ENCODE results near the gene PDCD10. TPM values are rescaled to one million over a fixed set of nuclear protein-coding genes. Genes with fewer than 3 reads are reported as not detected.
A peak's percentile ranks its signal among the peaks of the same experiment; 100 is the strongest.

The PDCD10 gene
- total and polyA plus RNA-seq, 7 experiments from 2014 or later: 31.5 to 85.0 (median 47.1) TPM

GRCh38 chr3:167684388-167684993, 50.2 kb downstream of the PDCD10 start:
- no peak overlapping the region for H3K4me3 Mint-ChIP-seq
- Histone ChIP-seq H3K4me1 (ENCODE audit: control insufficient read depth in 2 of 2, insufficient read depth in 2 of 2, low read length in 2 of 2) (no peaks in the 10 kb centered on the region), H3K27ac (ENCODE audit: low read depth, low read length) (no peak overlapping the region), H3K27me3 (ENCODE audit: control insufficient read depth in 2 of 2, insufficient read depth in 2 of 2, low read length in 2 of 2) (no peaks in the 10 kb centered on the region), H3K36me3 (ENCODE audit: control insufficient read depth in 2 of 3, insufficient read depth in 3 of 3, low read length in 3 of 3) (peaks cover 5 to 24% (median 8%) of the 10 kb centered on the region in 3 experiments), H3K9me3 (ENCODE audit: control insufficient read depth in 2 of 3, low read length in 3 of 3) (no peaks in the 10 kb centered on the region), H3K4me3 (ENCODE audit: low read length) (no peak overlapping the region)
- no peaks in the 10 kb centered on the region for H3K9me3 Mint-ChIP-seq
- H3K36me3 Mint-ChIP-seq: peaks cover 11 to 42% (median 21%) of the 10 kb centered on the region in 5 donors
- ChIA-PET CTCF (interaction anchor here (0.7 to 2.6 kb wide), 7 partner anchors 10 to 95 kb away, joined by 3 to 17 read pairs (median 3); no protein-coding TSS in a partner anchor), POLR2A (no interaction called here)
- intact Hi-C loops (cut with micrococcal nuclease): loop anchor here (1.0 to 10.0 kb wide), 6 partner anchors 9 to 304 kb away; partner anchors contain the start of genes ZBBX (in 2 of the 2), PDCD10 (in 1 of the 2) and SERPINI1 (in 1 of the 2)
- no peak overlapping the region for H3K27ac Mint-ChIP-seq
- DNase-seq: peak in 8 of 9 donors; percentile 25 to 64 (median 52)
- ATAC-seq: peak; percentile 85
- H3K4me1 Mint-ChIP-seq: peaks cover 0 to 3% (median 0%) of the 10 kb centered on the region in 7 donors
- H3K27me3 Mint-ChIP-seq: no peaks in the 10 kb centered on the region

- H3K36me3 Mint-ChIP-seq: peaks cover 26 to 76% (median 70%) of the 10 kb centered on the region in 5 donors
These were observed 55.2 kb downstream of the PDCD10 start for GRCh38 chr3:167679526-167679925.

GRCh38 chr3:167675848-167676247, 58.8 kb downstream of the PDCD10 start:
- H3K27ac Mint-ChIP-seq: no peak overlapping the region
- Histone ChIP-seq H3K36me3 (ENCODE audit: control insufficient read depth in 2 of 3, insufficient read depth in 3 of 3, low read length in 3 of 3) (peaks cover 6 to 34% (median 7%) of the 10 kb centered on the region in 3 experiments), H3K4me3 (ENCODE audit: low read length) (no peak overlapping the region), H3K4me1 (ENCODE audit: control insufficient read depth in 2 of 2, insufficient read depth in 2 of 2, low read length in 2 of 2) (no peaks in the 10 kb centered on the region), H3K9me3 (ENCODE audit: control insufficient read depth in 2 of 3, low read length in 3 of 3) (peaks cover 0 to 13% (median 0%) of the 10 kb centered on the region in 3 experiments), H3K27me3 (ENCODE audit: control insufficient read depth in 2 of 2, insufficient read depth in 2 of 2, low read length in 2 of 2) (no peaks in the 10 kb centered on the region), H3K27ac (ENCODE audit: low read depth, low read length) (no peak overlapping the region)
- POLR2A ChIA-PET: no interaction called here
- ATAC-seq (no peak), DNase-seq (no peak)
- intact Hi-C loops (cut with micrococcal nuclease): no loop called here
- H3K27me3 Mint-ChIP-seq: no peaks in the 10 kb centered on the region
- no peak overlapping the region for H3K4me3 Mint-ChIP-seq
- CTCF ChIA-PET: no interaction called here
- no peaks in the 10 kb centered on the region for H3K4me1 Mint-ChIP-seq
- peaks cover 30 to 86% (median 85%) of the 10 kb centered on the region in 5 donors for H3K36me3 Mint-ChIP-seq
- peaks cover 5 to 49% (median 21%) of the 10 kb centered on the region in 11 donors for H3K9me3 Mint-ChIP-seq

More at GRCh38 chr3:167679526-167679925, 55.2 kb downstream of the PDCD10 start:
- intact Hi-C loops (cut with micrococcal nuclease): no loop called here
- no peak overlapping the region for H3K27ac ChIP-seq (ENCODE audit: low read depth, low read length)
- peaks cover 0 to 7% (median 0%) of the 10 kb centered on the region in 3 experiments for H3K9me3 ChIP-seq (ENCODE audit: control insufficient read depth in 2 of 3, low read length in 3 of 3)
- Mint-ChIP-seq H3K27ac (no peak overlapping the region), H3K4me3 (no peak overlapping the region), H3K9me3 (peaks cover 0 to 30% (median 20%) of the 10 kb centered on the region in 11 donors), H3K4me1 (peaks cover 0 to 2% (median 0%) of the 10 kb centered on the region in 7 donors), H3K27me3 (no peaks in the 10 kb centered on the region)
- H3K4me1 ChIP-seq (ENCODE audit: control insufficient read depth in 2 of 2, insufficient read depth in 2 of 2, low read length in 2 of 2): no peaks in the 10 kb centered on the region
- ATAC-seq (no peak), DNase-seq (no peak)
- H3K27me3 ChIP-seq (ENCODE audit: control insufficient read depth in 2 of 2, insufficient read depth in 2 of 2, low read length in 2 of 2): no peaks in the 10 kb centered on the region
- no peak overlapping the region for H3K4me3 ChIP-seq (ENCODE audit: low read length)
- ChIA-PET CTCF (no interaction called here), POLR2A (no interaction called here)
- peaks cover 11 to 35% (median 13%) of the 10 kb centered on the region in 3 experiments for H3K36me3 ChIP-seq (ENCODE audit: control insufficient read depth in 2 of 3, insufficient read depth in 3 of 3, low read length in 3 of 3)

DNA sequence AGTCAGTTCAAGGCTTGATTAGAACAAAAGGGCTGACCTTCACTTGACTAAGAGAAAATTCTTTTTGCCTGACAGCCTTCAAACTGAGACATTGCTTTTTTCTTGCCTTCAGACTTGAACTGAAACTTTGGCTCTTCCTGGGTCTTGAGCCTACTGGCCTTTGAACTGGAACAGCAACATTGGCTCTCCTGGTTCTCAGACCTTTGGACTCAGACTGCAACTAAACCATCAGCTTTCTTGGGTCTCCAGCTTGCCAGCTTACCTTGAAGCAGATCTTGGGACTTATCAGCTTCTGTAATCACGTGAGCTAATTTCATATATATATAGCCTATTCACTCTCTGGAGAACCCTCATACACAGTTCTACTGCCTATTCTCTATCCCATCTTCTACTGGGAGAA, 61.5 kb downstream of the PDCD10 start:
- POLR2A ChIA-PET: no interaction called here
- Histone ChIP-seq H3K27me3 (ENCODE audit: control insufficient read depth in 2 of 2, insufficient read depth in 2 of 2, low read length in 2 of 2) (no peaks in the 10 kb centered on the region), H3K27ac (ENCODE audit: low read depth, low read length) (no peak overlapping the region), H3K9me3 (ENCODE audit: control insufficient read depth in 2 of 3, low read length in 3 of 3) (peaks cover 0 to 13% (median 0%) of the 10 kb centered on the region in 3 experiments), H3K4me3 (ENCODE audit: low read length) (no peak overlapping the region), H3K36me3 (ENCODE audit: control insufficient read depth in 2 of 3, insufficient read depth in 3 of 3, low read length in 3 of 3) (peaks cover 6 to 31% (median 6%) of the 10 kb centered on the region in 3 experiments), H3K4me1 (ENCODE audit: control insufficient read depth in 2 of 2, insufficient read depth in 2 of 2, low read length in 2 of 2) (no peaks in the 10 kb centered on the region)
- no peaks in the 10 kb centered on the region for H3K27me3 Mint-ChIP-seq
- peaks cover 5 to 49% (median 21%) of the 10 kb centered on the region in 11 donors for H3K9me3 Mint-ChIP-seq
- ATAC-seq: no peak
- no peak overlapping the region for H3K4me3 Mint-ChIP-seq
- peak overlapping the region in 1 of 9 donors; percentile 12 for H3K27ac Mint-ChIP-seq
- H3K36me3 Mint-ChIP-seq: peaks cover 25 to 69% (median 61%) of the 10 kb centered on the region in 5 donors
- intact Hi-C loops (cut with micrococcal nuclease): no loop called here
- CTCF ChIA-PET: no interaction called here
- no peaks in the 10 kb centered on the region for H3K4me1 Mint-ChIP-seq
- DNase-seq: no peak

- CTCF ChIA-PET: no interaction called here
- intact Hi-C loops (cut with micrococcal nuclease): no loop called here
- H3K27ac Mint-ChIP-seq: peak overlapping the region in 1 of 9 donors; percentile 72
These were observed 62.7 kb downstream of the PDCD10 start for GRCh38 chr3:167671878-167672427.

DNA sequence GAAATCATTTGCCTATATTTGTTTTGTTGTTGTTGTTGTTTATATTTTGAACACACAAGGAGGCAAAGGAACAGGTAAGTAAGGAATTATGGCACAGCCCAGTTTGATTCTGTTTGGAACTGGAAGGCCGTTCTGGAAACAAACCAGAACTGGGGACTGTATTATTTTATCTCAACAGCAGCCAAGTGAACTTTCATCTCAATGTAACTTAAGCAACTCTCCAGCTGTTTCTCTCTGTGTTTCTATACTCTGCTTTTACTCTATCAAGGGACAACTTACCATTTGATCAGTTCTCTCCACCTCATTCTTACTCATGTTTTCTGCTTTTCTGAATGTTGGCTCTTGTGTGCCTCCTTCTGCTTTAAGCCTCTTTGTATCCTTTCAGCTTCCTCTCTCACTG, 65.0 kb downstream of the PDCD10 start:
- ChIA-PET POLR2A (no interaction called here), CTCF (no interaction called here)
- no peaks in the 10 kb centered on the region for H3K27me3 Mint-ChIP-seq
- no peak overlapping the region for H3K4me3 Mint-ChIP-seq
- peaks cover 0 to 15% (median under 1%) of the 10 kb centered on the region in 3 experiments for H3K36me3 ChIP-seq (ENCODE audit: control insufficient read depth in 2 of 3, insufficient read depth in 3 of 3, low read length in 3 of 3)
- peaks cover 9 to 34% (median 29%) of the 10 kb centered on the region in 5 donors for H3K36me3 Mint-ChIP-seq
- no peaks in the 10 kb centered on the region for H3K27me3 ChIP-seq (ENCODE audit: control insufficient read depth in 2 of 2, insufficient read depth in 2 of 2, low read length in 2 of 2)
- H3K4me1 Mint-ChIP-seq: no peaks in the 10 kb centered on the region
- ATAC-seq (no peak), DNase-seq (no peak)
- peaks cover 0 to 6% (median 0%) of the 10 kb centered on the region in 3 experiments for H3K9me3 ChIP-seq (ENCODE audit: control insufficient read depth in 2 of 3, low read length in 3 of 3)
- intact Hi-C loops (cut with micrococcal nuclease): no loop called here
- H3K27ac Mint-ChIP-seq: peak overlapping the region in 2 of 9 donors; percentile 1 to 47
- H3K4me3 ChIP-seq (ENCODE audit: low read length): no peak overlapping the region
- no peaks in the 10 kb centered on the region for H3K4me1 ChIP-seq (ENCODE audit: control insufficient read depth in 2 of 2, insufficient read depth in 2 of 2, low read length in 2 of 2)
- H3K9me3 Mint-ChIP-seq: peaks cover 0 to 28% (median 8%) of the 10 kb centered on the region in 11 donors
- no peak overlapping the region for H3K27ac ChIP-seq (ENCODE audit: low read depth, low read length)

More at GRCh38 chr3:167671878-167672427, 62.7 kb downstream of the PDCD10 start:
- no peaks in the 10 kb centered on the region for H3K27me3 Mint-ChIP-seq
- H3K36me3 ChIP-seq (ENCODE audit: control insufficient read depth in 2 of 3, insufficient read depth in 3 of 3, low read length in 3 of 3): peaks cover 1 to 31% (median 6%) of the 10 kb centered on the region in 3 experiments
- POLR2A ChIA-PET: no interaction called here
- peaks cover 0 to 13% (median 0%) of the 10 kb centered on the region in 3 experiments for H3K9me3 ChIP-seq (ENCODE audit: control insufficient read depth in 2 of 3, low read length in 3 of 3)
- H3K4me3 Mint-ChIP-seq: no peak overlapping the region
- H3K4me1 Mint-ChIP-seq: no peaks in the 10 kb centered on the region
- DNase-seq (no peak), ATAC-seq (no peak)
- H3K27ac ChIP-seq (ENCODE audit: low read depth, low read length): no peak overlapping the region
- no peaks in the 10 kb centered on the region for H3K4me1 ChIP-seq (ENCODE audit: control insufficient read depth in 2 of 2, insufficient read depth in 2 of 2, low read length in 2 of 2)
- H3K4me3 ChIP-seq (ENCODE audit: low read length): no peak overlapping the region
- peaks cover 5 to 43% (median 20%) of the 10 kb centered on the region in 11 donors for H3K9me3 Mint-ChIP-seq
- no peaks in the 10 kb centered on the region for H3K27me3 ChIP-seq (ENCODE audit: control insufficient read depth in 2 of 2, insufficient read depth in 2 of 2, low read length in 2 of 2)
- H3K36me3 Mint-ChIP-seq: peaks cover 25 to 57% (median 49%) of the 10 kb centered on the region in 5 donors
